GM12874 (cell line): Measurements from ENCODE around the gene R3HDM4.

ENCODE experiments used
- CTCF ChIP-seq: IDR thresholded peaks from 2 replicates; pipeline ENCODE4 v1.5.1; 2011; ENCODE audit warnings: low read depth, mild to moderate bottlenecking, control low read depth, low read length, moderate library complexity; ENCODE audit not compliant: insufficient read depth

Gene R3HDM4

DNA sequence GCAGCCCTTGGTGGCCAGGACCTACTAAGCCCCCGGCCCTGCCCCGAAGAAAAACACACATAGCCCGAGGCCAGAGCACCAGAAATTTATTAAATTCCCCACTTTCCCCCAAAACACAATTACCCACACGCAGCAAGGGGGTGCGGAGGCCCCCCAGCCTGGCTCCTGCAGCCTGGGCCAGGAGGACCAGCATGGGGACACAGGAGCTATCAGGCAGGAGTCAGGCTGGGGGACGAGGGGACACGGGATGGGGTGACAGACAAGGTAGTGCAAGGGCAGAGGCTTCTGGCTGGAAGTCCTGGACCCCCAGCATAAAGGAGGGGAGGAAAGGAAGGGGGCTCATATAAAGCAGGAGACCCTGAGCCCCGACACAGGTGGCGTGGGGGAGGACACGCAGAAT lies 16.6 kb downstream of the R3HDM4 start:
- TF ChIP-seq CTCF: no peak

DNA sequence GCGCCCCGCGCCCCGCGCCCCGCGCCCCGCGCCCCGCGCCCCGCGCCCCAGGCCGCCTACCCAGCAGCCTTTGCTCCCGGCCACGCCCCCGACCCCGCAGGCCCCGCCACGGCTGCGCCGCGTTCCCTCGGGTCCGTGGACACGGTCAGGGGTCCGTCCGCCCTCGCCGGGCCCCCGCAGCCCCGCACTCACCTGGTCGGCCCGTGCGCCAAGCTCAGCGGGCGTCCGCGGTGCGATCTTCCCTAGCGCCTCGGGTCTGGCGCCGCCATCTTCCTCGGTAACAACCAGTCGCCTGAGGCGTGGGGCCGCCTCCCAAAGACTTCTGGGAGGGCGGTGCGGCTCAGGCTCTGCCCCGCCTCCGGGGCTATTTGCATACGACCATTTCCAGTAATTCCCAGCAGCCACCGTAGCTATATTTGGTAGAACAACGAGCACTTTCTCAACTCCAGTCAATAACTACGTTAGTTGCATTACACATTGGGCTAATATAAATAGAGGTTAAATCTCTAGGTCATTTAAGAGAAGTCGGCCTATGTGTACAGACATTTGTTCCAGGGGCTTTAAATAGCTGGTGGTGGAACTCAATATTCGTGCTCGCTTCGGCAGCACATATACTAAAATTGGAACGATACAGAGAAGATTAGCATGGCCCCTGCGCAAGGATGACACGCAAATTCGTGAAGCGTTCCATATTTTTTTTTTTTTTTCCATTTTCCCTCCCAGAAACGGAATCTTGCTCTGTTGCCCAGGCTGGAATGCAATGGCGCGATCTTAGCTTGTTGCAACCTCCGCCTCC lies 19.9 kb downstream of the R3HDM4 start, which contains the start of the genes MED16 and RNU6-9:
Gene MED16 (minus strand): TSS at position 294 of the 796 bp plus-strand sequence. CDS start 2,056 bp downstream, outside the sequence.
Gene RNU6-9 (plus strand): TSS at position 591 of the 796 bp plus-strand sequence.
- TF ChIP-seq CTCF: no peak

DNA sequence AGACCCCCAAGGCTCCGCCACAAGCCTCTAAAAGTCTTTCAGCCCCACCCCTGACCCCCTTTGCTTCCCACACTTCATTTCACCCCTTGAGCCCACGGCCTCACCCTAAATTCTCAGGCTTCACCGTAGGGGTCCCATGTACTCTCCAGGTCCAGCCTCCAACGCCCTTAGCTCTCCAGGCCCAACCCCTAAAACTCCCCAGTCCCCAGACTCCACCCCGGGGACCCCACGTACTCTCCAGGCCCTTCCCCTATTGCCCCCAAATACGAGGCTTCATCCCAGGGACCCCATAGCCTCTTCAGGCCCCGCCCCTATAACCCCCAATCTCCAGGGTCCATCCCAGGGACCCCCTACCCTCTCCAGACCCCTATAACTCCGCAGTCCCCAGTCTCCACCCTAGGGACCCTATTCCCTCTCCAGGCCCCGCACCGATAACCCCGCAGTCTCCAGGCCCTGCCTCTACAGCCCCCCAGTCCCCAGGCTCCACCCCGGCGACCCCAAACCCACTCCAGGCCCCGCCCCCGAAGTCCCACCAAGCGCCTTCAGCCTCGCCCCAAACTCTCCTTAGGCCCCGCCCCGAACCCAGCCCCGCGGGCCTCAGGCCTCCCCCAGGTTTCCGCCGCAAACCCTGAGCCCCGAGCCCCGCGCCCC lies 20.7 kb downstream of the R3HDM4 start:
- TF ChIP-seq CTCF: no peak

GRCh38 chr19:890831-891230 lies 22.2 kb downstream of the R3HDM4 start:
- no peak for TF ChIP-seq CTCF

DNA sequence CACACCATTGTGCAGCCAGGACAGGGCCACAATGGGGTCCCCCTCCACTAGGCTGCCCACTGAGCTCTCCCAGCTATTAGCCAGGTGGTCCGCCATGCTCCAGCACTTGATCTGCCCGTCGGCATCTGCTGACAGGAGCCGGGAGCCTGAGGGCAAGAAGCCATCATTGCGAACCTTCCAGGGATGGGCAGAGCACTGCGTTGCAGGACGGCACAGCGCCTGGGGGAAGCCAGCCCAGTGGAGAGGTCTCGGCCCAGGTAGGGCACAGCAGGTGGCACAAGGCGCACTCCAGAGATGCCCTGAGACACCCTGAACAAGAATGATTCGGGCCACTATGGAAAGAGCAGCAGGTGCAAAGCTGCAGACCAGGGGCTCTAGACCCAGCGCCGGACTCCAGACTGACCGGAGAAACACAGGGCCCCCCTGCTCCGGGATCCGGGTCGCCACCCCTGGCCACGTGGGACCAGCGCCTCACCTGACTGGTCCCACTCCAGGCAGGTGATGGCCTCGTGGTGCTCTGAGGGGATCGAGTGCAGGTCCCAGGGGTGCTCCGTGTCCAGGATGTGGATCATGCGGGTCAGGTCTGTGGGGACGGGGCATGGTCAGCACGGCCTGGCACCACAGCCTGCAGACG lies 23.2 kb downstream of the R3HDM4 start:
- TF ChIP-seq CTCF: no peak

GRCh38 chr19:888581-889385 lies 24.2 kb downstream of the R3HDM4 start:
- TF ChIP-seq CTCF: no peak
